ENCODE results near the gene ZNF512B. TPM values are rescaled to one million over a fixed set of nuclear protein-coding genes. Genes with fewer than 3 reads are reported as not detected.

The ZNF512B gene
- total and polyA plus RNA-seq, 2 experiments from 2014 or later = 6.1 to 28.8 TPM

DNA sequence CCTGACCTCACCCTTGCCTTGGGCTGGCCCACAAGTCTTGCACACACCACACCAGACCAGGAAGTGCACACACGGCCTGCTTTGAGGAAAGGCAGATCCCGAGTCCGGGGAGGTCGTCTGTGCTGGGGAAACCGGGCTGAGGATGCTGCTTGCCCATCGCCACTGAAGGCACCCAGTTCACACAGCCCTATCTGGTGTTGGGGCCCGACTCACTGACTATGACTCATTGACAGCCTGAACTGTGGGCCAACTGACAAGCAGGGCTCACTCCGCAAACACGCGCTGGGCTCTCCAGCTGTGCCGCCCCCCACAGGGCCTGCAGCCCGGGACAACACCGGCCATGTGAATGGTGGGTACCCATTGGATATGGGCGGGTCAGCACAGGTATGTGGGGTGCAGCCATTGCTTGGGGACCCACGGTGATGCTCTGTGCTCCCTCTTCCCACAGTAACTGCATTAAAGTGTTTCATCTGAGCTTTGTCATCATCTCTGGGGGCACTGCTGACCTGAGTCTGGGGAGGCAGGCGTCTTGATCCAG, 8.1 kb upstream of the ZNF512B start:
- no peak for ATAC-seq
- Histone ChIP-seq H4K20me1 (replicated peaks; ENCODE audit: insufficient read depth) (peaks cover 9% of the 10 kb centered on the region; the same call in 1 of the 2 replicates), H3K27me3 (ENCODE audit: insufficient read depth) (peaks cover 15% of the 10 kb centered on the region), H3K27ac (ENCODE audit: low read depth) (no peak overlapping the region), H3K79me2 (replicated peaks; ENCODE audit: insufficient read depth) (peaks cover 13% of the 10 kb centered on the region), H3K4me3 (peak overlapping the region; percentile 98), H2AFZ (no peak overlapping the region), H3K36me3 (ENCODE audit: insufficient read depth) (no peaks in the 10 kb centered on the region), H3K4me2 (peak overlapping the region; percentile 86; the same call in 1 of the 2 replicates), H3K9me2 (ENCODE audit: insufficient read depth) (no peaks in the 10 kb centered on the region), H3F3A (replicated peaks; ENCODE audit: low read depth) (peaks cover 24% of the 10 kb centered on the region), H3K4me1 (ENCODE audit: insufficient read depth) (peaks cover 18% of the 10 kb centered on the region)
- Mint-ChIP-seq H3K4me3 (peak overlapping the region; percentile 79), H3K27me3 (ENCODE audit: insufficient read depth, low read depth, poor library complexity) (peaks cover 26% of the 10 kb centered on the region), H3K27ac (no peak overlapping the region), H3K9me3 (no peaks in the 10 kb centered on the region; the same call in 1 of the 3 replicates), H3K4me1 (peaks cover 38% of the 10 kb centered on the region), H3K36me3 (ENCODE audit: low read depth) (peaks cover 9% of the 10 kb centered on the region; the same call in 1 of the 3 replicates)
- no peak for DNase-seq (ENCODE audit: low spot score)
- TF ChIP-seq JUNB (IDR thresholded peaks at IDR 0.05; ENCODE audit: unreplicated experiment) (no peak), CREB1 (CRISPR knock-in tag; IDR thresholded peaks at IDR 0.05; ENCODE audit: low read depth) (no peak), ZNF114 (CRISPR knock-in tag; IDR thresholded peaks at IDR 0.05) (no peak), EZH2 (IDR thresholded peaks at IDR 0.05; ENCODE audit: low read depth, unreplicated experiment) (no peak), NANOG (IDR thresholded peaks at IDR 0.05; ENCODE audit: borderline replicate concordance) (no peak), EZH2phosphoT487 (IDR thresholded peaks at IDR 0.05; ENCODE audit: unreplicated experiment) (no peak), ZNF331 (CRISPR knock-in tag; IDR thresholded peaks at IDR 0.05; ENCODE audit: low read depth) (no peak), STAT1 (IDR thresholded peaks at IDR 0.05; ENCODE audit: unreplicated experiment) (no peak), POLR2AphosphoS5 (IDR thresholded peaks at IDR 0.05; ENCODE audit: low read depth) (no peak)
- TF ChIP-seq, protein P1, sequence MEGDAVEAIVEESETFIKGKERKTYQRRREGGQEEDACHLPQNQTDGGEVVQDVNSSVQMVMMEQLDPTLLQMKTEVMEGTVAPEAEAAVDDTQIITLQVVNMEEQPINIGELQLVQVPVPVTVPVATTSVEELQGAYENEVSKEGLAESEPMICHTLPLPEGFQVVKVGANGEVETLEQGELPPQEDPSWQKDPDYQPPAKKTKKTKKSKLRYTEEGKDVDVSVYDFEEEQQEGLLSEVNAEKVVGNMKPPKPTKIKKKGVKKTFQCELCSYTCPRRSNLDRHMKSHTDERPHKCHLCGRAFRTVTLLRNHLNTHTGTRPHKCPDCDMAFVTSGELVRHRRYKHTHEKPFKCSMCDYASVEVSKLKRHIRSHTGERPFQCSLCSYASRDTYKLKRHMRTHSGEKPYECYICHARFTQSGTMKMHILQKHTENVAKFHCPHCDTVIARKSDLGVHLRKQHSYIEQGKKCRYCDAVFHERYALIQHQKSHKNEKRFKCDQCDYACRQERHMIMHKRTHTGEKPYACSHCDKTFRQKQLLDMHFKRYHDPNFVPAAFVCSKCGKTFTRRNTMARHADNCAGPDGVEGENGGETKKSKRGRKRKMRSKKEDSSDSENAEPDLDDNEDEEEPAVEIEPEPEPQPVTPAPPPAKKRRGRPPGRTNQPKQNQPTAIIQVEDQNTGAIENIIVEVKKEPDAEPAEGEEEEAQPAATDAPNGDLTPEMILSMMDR (conservative IDR thresholded peaks at IDR 0.05; ENCODE audit: low read depth in 2 of 2) = no peak
- TF ChIP-seq, protein P2, sequence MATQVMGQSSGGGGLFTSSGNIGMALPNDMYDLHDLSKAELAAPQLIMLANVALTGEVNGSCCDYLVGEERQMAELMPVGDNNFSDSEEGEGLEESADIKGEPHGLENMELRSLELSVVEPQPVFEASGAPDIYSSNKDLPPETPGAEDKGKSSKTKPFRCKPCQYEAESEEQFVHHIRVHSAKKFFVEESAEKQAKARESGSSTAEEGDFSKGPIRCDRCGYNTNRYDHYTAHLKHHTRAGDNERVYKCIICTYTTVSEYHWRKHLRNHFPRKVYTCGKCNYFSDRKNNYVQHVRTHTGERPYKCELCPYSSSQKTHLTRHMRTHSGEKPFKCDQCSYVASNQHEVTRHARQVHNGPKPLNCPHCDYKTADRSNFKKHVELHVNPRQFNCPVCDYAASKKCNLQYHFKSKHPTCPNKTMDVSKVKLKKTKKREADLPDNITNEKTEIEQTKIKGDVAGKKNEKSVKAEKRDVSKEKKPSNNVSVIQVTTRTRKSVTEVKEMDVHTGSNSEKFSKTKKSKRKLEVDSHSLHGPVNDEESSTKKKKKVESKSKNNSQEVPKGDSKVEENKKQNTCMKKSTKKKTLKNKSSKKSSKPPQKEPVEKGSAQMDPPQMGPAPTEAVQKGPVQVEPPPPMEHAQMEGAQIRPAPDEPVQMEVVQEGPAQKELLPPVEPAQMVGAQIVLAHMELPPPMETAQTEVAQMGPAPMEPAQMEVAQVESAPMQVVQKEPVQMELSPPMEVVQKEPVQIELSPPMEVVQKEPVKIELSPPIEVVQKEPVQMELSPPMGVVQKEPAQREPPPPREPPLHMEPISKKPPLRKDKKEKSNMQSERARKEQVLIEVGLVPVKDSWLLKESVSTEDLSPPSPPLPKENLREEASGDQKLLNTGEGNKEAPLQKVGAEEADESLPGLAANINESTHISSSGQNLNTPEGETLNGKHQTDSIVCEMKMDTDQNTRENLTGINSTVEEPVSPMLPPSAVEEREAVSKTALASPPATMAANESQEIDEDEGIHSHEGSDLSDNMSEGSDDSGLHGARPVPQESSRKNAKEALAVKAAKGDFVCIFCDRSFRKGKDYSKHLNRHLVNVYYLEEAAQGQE (IDR thresholded peaks at IDR 0.05; ENCODE audit: unreplicated experiment) = no peak
- TF ChIP-seq, protein P3, sequence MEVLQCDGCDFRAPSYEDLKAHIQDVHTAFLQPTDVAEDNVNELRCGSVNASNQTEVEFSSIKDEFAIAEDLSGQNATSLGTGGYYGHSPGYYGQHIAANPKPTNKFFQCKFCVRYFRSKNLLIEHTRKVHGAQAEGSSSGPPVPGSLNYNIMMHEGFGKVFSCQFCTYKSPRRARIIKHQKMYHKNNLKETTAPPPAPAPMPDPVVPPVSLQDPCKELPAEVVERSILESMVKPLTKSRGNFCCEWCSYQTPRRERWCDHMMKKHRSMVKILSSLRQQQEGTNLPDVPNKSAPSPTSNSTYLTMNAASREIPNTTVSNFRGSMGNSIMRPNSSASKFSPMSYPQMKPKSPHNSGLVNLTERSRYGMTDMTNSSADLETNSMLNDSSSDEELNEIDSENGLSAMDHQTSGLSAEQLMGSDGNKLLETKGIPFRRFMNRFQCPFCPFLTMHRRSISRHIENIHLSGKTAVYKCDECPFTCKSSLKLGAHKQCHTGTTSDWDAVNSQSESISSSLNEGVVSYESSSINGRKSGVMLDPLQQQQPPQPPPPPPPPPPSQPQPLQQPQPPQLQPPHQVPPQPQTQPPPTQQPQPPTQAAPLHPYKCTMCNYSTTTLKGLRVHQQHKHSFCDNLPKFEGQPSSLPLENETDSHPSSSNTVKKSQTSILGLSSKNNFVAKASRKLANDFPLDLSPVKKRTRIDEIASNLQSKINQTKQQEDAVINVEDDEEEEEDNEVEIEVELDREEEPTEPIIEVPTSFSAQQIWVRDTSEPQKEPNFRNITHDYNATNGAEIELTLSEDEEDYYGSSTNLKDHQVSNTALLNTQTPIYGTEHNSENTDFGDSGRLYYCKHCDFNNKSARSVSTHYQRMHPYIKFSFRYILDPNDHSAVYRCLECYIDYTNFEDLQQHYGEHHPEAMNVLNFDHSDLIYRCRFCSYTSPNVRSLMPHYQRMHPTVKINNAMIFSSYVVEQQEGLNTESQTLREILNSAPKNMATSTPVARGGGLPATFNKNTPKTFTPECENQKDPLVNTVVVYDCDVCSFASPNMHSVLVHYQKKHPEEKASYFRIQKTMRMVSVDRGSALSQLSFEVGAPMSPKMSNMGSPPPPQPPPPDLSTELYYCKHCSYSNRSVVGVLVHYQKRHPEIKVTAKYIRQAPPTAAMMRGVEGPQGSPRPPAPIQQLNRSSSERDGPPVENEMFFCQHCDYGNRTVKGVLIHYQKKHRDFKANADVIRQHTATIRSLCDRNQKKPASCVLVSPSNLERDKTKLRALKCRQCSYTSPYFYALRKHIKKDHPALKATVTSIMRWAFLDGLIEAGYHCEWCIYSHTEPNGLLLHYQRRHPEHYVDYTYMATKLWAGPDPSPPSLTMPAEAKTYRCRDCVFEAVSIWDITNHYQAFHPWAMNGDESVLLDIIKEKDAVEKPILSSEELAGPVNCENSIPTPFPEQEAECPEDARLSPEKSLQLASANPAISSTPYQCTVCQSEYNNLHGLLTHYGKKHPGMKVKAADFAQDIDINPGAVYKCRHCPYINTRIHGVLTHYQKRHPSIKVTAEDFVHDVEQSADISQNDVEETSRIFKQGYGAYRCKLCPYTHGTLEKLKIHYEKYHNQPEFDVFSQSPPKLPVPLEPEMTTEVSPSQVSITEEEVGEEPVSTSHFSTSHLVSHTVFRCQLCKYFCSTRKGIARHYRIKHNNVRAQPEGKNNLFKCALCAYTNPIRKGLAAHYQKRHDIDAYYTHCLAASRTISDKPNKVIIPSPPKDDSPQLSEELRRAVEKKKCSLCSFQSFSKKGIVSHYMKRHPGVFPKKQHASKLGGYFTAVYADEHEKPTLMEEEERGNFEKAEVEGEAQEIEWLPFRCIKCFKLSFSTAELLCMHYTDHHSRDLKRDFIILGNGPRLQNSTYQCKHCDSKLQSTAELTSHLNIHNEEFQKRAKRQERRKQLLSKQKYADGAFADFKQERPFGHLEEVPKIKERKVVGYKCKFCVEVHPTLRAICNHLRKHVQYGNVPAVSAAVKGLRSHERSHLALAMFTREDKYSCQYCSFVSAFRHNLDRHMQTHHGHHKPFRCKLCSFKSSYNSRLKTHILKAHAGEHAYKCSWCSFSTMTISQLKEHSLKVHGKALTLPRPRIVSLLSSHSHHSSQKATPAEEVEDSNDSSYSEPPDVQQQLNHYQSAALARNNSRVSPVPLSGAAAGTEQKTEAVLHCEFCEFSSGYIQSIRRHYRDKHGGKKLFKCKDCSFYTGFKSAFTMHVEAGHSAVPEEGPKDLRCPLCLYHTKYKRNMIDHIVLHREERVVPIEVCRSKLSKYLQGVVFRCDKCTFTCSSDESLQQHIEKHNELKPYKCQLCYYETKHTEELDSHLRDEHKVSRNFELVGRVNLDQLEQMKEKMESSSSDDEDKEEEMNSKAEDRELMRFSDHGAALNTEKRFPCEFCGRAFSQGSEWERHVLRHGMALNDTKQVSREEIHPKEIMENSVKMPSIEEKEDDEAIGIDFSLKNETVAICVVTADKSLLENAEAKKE (CRISPR knock-in tag; IDR thresholded peaks at IDR 0.05) = no peak
- TF ChIP-seq, protein P4, sequence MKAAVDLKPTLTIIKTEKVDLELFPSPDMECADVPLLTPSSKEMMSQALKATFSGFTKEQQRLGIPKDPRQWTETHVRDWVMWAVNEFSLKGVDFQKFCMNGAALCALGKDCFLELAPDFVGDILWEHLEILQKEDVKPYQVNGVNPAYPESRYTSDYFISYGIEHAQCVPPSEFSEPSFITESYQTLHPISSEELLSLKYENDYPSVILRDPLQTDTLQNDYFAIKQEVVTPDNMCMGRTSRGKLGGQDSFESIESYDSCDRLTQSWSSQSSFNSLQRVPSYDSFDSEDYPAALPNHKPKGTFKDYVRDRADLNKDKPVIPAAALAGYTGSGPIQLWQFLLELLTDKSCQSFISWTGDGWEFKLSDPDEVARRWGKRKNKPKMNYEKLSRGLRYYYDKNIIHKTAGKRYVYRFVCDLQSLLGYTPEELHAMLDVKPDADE (IDR thresholded peaks at IDR 0.05) = no peak
